ENCODE data around the gene AFF1.

Gene AFF1

DNA sequence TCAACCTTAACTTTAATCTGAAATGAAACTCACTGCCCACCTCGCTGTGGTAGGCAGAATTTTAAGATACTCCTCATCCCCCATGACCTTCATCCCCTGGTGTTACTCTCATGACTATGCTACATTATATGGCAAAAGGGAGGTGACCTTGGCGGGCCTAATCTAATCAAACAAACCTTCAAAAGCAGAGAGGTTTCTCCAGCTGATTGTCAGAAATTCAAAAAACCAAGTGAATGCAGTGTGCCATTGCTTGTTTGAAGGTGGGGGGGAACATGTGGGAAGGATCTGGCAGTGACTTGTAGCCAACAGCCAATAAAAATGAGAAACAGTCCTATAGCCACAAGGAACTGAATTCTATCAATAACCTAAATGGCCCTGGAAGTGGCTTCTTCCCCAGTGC, 237.1 kb downstream of the AFF1 start:
- Histone ChIP-seq H3K9ac (ENCODE audit: low read depth, low read length) (no peak overlapping the region), H3K9me3 (ENCODE audit: control insufficient read depth, insufficient read depth, low read length) (no peaks in the 10 kb centered on the region), H3K27ac (ENCODE audit: low read depth, low read length) (no peak overlapping the region), H3K4me3 (ENCODE audit: low read depth, low read length) (no peak overlapping the region), H3K27me3 (ENCODE audit: control insufficient read depth, insufficient read depth, low read length) (no peaks in the 10 kb centered on the region), H3K36me3 (ENCODE audit: control insufficient read depth, insufficient read depth, low read length) (no peaks in the 10 kb centered on the region), H3K4me1 (ENCODE audit: control insufficient read depth, insufficient read depth, low read length) (no peaks in the 10 kb centered on the region)

GRCh38 chr4:87174672-87175071, 239.9 kb downstream of the AFF1 start:
- Histone ChIP-seq H3K27me3 (ENCODE audit: control insufficient read depth, insufficient read depth, low read length) (no peaks in the 10 kb centered on the region), H3K4me1 (ENCODE audit: control insufficient read depth, insufficient read depth, low read length) (no peaks in the 10 kb centered on the region), H3K9ac (ENCODE audit: low read depth, low read length) (no peak overlapping the region), H3K4me3 (ENCODE audit: low read depth, low read length) (no peak overlapping the region), H3K27ac (ENCODE audit: low read depth, low read length) (no peak overlapping the region), H3K9me3 (ENCODE audit: control insufficient read depth, insufficient read depth, low read length) (no peaks in the 10 kb centered on the region), H3K36me3 (ENCODE audit: control insufficient read depth, insufficient read depth, low read length) (no peaks in the 10 kb centered on the region)

- Histone ChIP-seq H3K9ac (ENCODE audit: low read depth, low read length) (no peak overlapping the region), H3K9me3 (ENCODE audit: control insufficient read depth, insufficient read depth, low read length) (no peaks in the 10 kb centered on the region), H3K4me3 (ENCODE audit: low read depth, low read length) (no peak overlapping the region), H3K27ac (ENCODE audit: low read depth, low read length) (no peak overlapping the region), H3K4me1 (ENCODE audit: control insufficient read depth, insufficient read depth, low read length) (no peaks in the 10 kb centered on the region), H3K36me3 (ENCODE audit: control insufficient read depth, insufficient read depth, low read length) (no peaks in the 10 kb centered on the region), H3K27me3 (ENCODE audit: control insufficient read depth, insufficient read depth, low read length) (no peaks in the 10 kb centered on the region)
Observed at GRCh38 chr4:87179751-87180150, 244.9 kb downstream of the AFF1 start.

DNA sequence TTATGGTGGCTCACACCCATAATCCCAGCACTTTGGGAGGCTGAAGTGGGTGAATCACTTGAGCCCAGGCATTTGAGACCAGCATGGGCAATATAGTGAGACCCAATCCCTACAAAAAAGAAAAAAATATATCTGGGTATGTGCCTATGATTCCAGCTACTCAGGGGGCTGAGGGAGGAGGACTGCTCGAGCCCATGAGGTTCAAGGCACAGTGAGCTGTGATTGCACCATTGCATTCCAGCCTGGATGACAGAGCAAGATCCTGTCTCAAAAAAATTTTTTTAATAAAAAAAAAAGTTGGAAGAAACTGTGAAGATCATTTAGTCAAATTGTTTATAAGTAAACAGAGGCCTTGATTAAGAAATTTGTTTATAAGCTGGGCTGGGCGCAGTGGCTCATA, 246.0 kb downstream of the AFF1 start:
- Histone ChIP-seq H3K27ac (ENCODE audit: low read depth, low read length) (no peak overlapping the region), H3K9ac (ENCODE audit: low read depth, low read length) (no peak overlapping the region), H3K4me1 (ENCODE audit: control insufficient read depth, insufficient read depth, low read length) (no peaks in the 10 kb centered on the region), H3K4me3 (ENCODE audit: low read depth, low read length) (no peak overlapping the region), H3K9me3 (ENCODE audit: control insufficient read depth, insufficient read depth, low read length) (no peaks in the 10 kb centered on the region), H3K27me3 (ENCODE audit: control insufficient read depth, insufficient read depth, low read length) (no peaks in the 10 kb centered on the region), H3K36me3 (ENCODE audit: control insufficient read depth, insufficient read depth, low read length) (no peaks in the 10 kb centered on the region)

GRCh38 chr4:87185146-87185870, 250.5 kb downstream of the AFF1 start:
- H3K4me1 ChIP-seq (ENCODE audit: control insufficient read depth, insufficient read depth, low read length) = no peaks in the 10 kb centered on the region
- no peak overlapping the region for H3K27ac ChIP-seq (ENCODE audit: low read depth, low read length)
- no peaks in the 10 kb centered on the region for H3K27me3 ChIP-seq (ENCODE audit: control insufficient read depth, insufficient read depth, low read length)
- H3K9ac ChIP-seq (ENCODE audit: low read depth, low read length) = no peak overlapping the region
- no peaks in the 10 kb centered on the region for H3K36me3 ChIP-seq (ENCODE audit: control insufficient read depth, insufficient read depth, low read length)
- no peak overlapping the region for H3K4me3 ChIP-seq (ENCODE audit: low read depth, low read length)
- no peaks in the 10 kb centered on the region for H3K9me3 ChIP-seq (ENCODE audit: control insufficient read depth, insufficient read depth, low read length)

DNA sequence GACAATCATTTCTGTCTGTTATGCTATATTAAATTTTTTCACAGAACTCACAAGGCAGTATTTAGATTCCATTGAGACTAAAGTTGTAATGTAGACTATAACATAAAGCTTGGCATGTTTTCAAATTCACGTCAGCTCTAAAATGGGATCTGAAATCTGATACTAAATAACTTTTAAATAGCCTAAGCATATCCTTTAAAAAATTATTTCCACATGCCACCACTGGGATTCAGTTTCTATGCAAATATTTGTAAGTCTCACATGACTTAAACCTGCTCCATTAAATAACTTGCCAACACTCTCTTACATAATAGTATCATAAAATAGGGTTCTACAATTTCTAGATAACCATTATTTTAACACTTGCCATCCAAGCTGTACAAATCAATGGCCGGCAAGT, 253.2 kb downstream of the AFF1 start:
- H3K4me1 ChIP-seq (ENCODE audit: control insufficient read depth, insufficient read depth, low read length) = no peaks in the 10 kb centered on the region
- H3K4me3 ChIP-seq (ENCODE audit: low read depth, low read length) = no peak overlapping the region
- H3K27me3 ChIP-seq (ENCODE audit: control insufficient read depth, insufficient read depth, low read length) = no peaks in the 10 kb centered on the region
- no peak overlapping the region for H3K27ac ChIP-seq (ENCODE audit: low read depth, low read length)
- H3K9me3 ChIP-seq (ENCODE audit: control insufficient read depth, insufficient read depth, low read length) = no peaks in the 10 kb centered on the region
- H3K36me3 ChIP-seq (ENCODE audit: control insufficient read depth, insufficient read depth, low read length) = no peaks in the 10 kb centered on the region
- no peak overlapping the region for H3K9ac ChIP-seq (ENCODE audit: low read depth, low read length)

DNA sequence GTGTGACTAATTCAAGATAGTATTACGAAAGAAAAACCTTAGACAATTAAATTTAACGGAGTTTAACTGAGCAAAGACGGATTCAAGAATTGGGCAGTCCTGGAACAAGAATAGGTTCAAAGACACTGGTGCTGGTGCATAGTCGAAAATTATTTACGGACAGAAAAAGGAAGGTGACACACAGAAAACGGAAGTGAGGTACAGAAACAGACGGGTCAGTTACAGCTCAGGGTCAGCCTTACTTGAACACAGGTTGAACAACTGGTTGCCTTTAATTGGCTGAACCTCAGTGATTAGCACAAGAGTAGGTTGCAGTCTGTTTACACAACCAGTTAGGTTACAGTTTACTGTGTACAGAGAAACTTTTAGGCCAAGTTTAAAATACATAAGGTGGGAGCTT, 254.1 kb downstream of the AFF1 start:
- Histone ChIP-seq H3K9ac (ENCODE audit: low read depth, low read length) (no peak overlapping the region), H3K27me3 (ENCODE audit: control insufficient read depth, insufficient read depth, low read length) (no peaks in the 10 kb centered on the region), H3K4me1 (ENCODE audit: control insufficient read depth, insufficient read depth, low read length) (no peaks in the 10 kb centered on the region), H3K27ac (ENCODE audit: low read depth, low read length) (no peak overlapping the region), H3K9me3 (ENCODE audit: control insufficient read depth, insufficient read depth, low read length) (no peaks in the 10 kb centered on the region), H3K36me3 (ENCODE audit: control insufficient read depth, insufficient read depth, low read length) (no peaks in the 10 kb centered on the region), H3K4me3 (ENCODE audit: low read depth, low read length) (no peak overlapping the region)

All from HUES48 (cell line).